SKM-1 treated with dmso at 0.1 percent for 144 hours (cell line): ENCODE measurements around the gene DNAH14.
"Not testable (repeated sequence)": the region's sequence is repeated elsewhere in the genome, so short reads cannot be mapped to it uniquely, and the experiment has no call there.

Experiments used
- DNase-seq: peaks from one replicate; lab custom pipeline; 2025; ENCODE audit not compliant: unreplicated experiment; lab: John Stamatoyannopoulos, UW

DNAH14 gene

GRCh38 chr1:225386860-225387259 lies 457.4 kb downstream of the DNAH14 start:
- not testable (repeated sequence) for DNase-seq

- DNase-seq: no peak
These were observed 458.9 kb downstream of the DNAH14 start for GRCh38 chr1:225388372-225388771.

DNA sequence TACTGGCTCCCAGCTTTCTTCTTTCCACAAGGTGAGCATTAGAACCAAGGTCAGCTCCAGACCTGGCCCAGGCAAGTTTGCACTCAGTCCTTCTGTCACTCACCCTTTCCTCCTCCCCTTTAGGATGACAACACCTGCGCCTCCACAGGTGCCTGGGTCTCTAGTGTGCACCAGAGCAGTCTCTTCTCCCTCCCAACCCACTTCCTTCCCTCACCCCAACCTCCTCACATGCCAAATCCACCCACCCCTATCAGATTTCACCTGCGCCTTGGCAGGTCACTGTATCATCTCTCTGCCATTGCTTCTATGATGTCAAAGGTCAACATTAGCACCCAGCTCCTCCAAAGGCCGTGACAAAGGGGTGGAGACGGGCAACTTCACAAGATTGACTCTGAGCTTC lies 460.4 kb downstream of the DNAH14 start:
- DNase-seq: no peak

DNA sequence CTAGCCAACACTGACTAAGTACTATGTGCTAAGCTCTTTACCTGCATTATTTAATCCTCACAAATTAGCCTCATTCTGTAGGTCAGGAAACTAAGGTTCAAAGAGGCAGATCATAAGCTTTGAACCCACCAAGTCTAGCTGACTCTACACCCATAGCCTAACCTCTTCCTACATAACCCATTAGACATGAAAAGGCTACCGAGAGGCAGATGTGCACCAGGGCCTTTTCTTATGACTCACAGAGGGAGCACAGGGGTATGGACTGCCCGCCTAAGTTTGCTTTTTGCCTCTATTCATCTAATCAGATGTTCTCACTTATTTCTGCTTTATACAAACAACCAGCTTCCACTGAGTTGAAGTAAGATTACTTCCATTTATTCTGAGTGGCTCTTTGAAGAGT lies 466.9 kb downstream of the DNAH14 start:
- no peak for DNase-seq

DNA sequence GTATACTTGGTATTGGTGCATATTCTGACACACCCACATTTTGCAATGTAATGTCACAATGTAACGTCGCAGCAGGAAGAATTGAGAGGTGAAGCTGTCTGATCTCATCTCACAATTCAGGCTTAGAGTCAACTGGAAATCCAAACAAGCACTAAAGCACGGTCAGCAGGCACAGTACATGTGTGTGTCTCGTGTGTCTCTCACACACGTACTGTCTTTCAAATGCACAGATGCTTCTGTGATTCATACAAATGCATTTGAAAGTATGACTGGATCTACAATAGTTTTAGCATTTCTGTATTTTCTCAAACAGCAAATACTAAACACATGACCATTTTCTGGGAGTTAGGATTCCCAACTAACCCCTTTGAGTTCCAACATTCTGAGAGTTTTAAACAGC lies 471.5 kb downstream of the DNAH14 start:
- DNase-seq: no peak

- DNase-seq: no peak
These were observed 477.7 kb downstream of the DNAH14 start for GRCh38 chr1:225406976-225407725.

DNA sequence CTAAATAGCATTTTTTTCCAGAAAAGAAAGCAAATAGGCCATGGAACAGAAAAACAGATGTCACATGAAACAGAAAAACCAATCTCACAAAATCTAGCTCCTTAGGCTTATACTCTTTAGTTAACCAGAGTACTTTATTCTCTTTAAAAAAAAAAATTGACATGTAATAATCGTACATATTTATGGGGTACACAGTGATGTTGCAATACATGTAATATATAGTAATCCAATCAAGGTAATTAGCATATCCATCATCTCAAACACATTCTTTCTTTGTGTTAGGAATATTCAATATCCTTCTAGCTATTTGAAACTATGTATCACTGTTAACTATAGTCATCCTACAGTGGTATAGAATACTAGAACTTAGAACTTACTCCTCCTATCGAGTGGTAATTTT lies 478.3 kb downstream of the DNAH14 start:
- no peak for DNase-seq

DNA sequence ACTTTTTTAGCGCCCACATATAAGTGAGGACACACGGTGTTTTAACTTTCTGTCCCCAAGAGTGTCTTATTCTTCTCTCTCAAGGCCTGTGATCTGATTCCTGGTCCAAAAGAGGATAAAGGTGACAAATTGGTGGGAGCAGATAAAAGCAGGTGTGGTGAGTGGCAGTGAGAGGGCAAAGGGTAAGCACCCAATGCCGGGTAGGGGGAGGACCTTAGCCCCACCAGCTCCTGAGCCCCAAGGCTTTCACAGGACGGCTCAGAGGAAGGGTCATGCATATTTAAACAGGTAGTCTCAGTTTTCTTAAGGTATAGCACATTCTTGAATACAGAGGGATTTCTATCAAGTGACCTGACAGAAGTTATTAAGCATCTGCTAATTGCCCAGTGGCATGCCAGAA lies 478.8 kb downstream of the DNAH14 start:
- no peak for DNase-seq

DNA sequence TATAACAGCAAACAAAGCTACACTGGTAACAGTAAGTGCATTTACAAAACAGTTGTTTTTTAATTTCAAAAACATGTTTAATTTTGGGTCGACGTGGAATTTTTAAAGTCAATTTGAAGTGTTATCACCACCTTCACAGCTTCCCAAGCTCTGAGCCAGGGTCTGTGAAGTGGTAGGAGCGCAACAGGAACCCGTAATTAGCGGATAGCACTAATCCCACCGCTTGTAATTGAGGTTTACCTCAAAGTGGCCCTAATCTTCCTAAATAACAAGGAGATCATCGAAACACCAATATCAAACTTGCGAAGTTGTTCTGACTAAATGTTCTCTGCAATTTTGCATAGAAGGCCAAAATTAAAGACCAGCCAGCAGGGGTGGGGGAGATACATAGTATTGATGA lies 479.6 kb downstream of the DNAH14 start:
- DNase-seq: no peak

DNA sequence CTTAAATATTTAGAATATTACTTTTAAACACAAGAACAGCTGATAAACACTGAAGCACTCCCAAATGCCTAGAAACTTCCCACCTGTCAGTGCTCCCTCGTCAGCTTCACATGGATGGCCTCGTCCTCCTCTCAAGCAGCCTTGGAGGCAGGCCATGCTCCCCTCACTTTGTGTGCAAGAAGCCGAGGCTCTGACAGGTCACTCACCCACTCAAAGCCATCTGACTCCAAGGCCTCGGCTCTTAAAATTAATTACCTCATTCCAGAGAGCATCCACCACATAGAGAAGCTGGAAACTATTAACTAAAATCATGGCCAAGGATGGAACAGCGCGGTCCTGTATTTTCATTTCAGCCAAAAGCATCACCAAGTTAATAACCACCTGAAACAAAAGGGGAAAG lies 480.6 kb downstream of the DNAH14 start:
- DNase-seq: no peak

GRCh38 chr1:225412321-225412720 lies 482.8 kb downstream of the DNAH14 start:
- no peak for DNase-seq

DNA sequence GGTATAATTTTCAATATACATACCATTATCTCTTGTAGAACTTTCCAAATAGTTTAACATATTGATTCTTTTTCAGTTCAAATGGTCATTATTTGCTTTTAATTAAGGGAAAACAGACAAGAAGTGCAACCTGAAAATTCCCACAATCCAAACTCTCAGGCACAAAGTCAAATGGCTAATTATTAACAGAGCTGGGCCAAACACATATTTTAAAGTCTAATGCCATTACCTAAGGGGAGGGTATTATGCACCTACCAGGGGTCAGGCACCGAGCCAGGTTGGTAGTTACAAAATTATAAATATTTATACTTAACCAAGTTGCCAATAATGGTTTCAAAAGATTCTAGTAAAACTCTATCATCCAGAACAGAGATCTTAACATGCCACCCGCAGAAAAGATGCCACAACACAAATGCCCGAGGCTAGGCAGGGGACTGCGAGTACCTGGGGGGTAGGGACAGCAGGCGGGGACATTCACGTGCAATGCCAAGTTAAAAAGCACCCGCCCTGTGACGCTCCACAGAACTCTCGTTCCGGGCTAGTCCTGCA lies 483.4 kb downstream of the DNAH14 start:
- DNase-seq: no peak

GRCh38 chr1:225413708-225414375 lies 484.4 kb downstream of the DNAH14 start:
- DNase-seq: no peak

GRCh38 chr1:225415307-225415706 lies 485.8 kb downstream of the DNAH14 start:
- DNase-seq: peak; percentile 44

DNA sequence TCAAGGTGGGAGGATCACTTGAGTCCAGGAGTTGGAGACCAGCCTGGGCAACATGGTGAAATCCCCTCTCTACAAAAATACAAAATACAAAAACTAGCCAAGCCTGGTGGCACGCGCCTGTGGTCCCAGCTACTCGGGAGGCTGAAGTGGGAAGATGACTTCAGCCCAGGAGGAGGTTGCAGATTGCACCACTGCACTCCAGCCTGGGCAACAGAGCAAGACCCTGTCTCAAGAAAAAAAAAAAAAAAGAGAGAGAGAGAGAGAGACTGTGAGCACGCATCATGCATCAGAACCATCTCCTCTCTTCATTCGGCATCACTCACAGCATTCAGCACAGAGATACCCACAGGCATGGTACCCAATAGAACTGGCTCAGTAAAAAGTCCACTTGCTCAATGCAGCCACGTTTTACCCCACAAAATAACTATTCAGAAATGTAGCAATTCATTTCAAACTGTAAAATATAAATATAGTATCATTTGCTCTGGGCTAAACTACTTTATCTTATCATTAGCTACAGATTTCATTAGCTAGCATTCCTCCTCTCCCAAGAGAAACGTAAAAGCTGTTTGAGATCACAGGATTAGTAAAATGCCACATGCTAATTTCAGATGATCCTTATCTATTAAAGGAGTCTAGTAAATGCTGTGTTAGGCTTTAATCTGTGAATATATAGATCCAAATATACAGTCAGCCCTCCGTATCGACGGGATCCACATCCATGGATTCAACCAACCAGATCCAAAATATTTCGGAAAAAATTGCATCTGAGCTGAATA lies 486.7 kb downstream of the DNAH14 start:
- DNase-seq: no peak

DNA sequence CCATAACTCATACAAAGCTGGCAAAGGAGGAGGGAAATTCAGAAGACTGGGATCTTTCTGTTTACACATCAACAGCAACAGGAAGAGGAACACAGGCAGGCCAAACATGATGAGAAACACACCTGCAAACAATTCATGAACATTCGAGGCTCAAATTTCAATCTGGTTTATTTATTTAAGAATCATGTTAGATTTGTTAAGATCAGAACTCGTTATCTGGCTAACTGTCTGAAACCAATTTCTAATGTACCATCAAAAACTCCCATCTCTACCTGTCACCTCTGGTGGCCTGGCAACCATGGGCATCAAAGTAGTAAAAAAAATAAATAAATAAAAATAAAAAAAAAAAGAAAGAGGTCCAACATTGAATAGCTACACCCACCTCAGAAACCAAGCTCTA lies 488.6 kb downstream of the DNAH14 start:
- DNase-seq: no peak

DNA sequence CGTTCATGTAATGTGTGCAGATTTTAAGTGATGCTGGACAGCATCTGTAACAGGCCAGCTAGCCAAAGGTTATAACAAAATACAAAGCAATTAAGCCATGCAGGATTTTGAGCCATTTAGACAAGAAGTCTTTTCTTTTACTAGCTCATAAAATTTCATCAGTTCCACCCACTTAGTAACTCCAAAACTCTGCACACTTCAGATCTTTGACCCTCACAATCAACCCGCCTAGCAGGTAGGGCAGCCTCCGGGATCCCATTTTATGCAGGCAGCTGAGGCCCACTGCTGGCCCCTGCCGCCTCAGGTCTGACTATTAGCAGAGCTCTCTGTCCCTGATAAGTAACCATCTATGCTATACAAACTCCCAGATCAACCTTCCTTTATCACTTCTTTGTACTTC lies 489.1 kb downstream of the DNAH14 start:
- no peak for DNase-seq

- peak; percentile 78 for DNase-seq
These were observed 492.6 kb downstream of the DNAH14 start for GRCh38 chr1:225422031-225422605.

DNA sequence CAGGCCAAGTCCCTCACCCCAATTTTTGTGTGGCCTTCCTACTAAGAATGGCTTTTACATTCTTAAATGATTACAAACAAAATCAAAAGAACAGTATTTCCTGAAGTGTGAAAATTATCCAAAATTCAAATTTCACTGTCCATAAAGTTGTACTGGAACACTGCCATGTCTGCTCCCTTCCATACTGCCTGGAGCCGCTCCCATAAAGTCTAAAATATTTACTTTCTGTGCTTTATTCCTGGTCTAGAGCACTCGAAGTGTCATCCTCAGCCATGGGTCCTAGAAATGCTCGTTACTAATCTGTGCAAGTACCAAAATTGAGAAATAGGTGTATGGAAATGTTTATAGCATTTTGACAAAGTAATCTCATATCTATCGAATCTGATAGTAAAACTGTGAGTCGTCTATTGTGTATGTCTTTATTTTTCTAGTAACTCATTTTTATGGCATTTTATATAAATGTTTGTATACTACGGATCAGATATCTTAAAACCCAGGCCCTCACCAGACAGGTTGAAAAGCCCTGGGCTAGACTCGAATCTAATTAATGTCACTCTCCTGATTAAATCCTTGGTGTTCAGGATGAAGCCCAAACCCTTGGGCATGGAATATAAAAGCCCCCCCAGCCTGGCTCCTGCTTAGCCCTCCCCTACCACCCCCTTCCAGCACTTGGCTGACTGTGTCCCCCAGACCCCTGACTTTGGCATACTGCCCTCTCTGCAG lies 493.5 kb downstream of the DNAH14 start:
- DNase-seq: no peak

DNA sequence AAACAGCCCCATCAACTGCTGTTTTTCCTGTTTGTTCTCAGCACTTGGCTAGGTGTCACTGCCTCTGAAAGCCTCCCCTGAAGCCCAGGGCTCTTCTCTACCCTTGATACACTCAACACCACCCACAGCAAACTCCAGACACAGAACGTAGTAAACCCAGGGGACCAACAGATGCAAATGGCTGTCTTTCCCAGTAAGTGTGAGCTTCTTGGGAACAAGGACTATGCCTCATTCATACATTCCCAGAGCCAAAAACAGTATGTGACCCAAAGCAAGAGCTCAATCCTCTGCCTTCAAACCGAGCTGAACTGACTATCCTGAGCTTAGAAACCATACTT lies 494.0 kb downstream of the DNAH14 start:
- no peak for DNase-seq
